Left kidney (tissue), 2 donors: ENCODE measurements around the gene IL4. TPM values are rescaled to one million over a fixed set of nuclear protein-coding genes. Genes with fewer than 3 reads are reported as not detected.

ENCODE experiments used
- DNase-seq: peaks from one replicate; pipeline ENCODE4 v3.0.0-alpha.2; 2013
- polyA plus RNA-seq: library from polyadenylated mRNA; unstranded; fragments of 120-200 nt; gene quantifications from one replicate; pipeline ENCODE4 v1.2.1, GENCODE V29; 2013; ENCODE audit not compliant: insufficient read length

IL4 gene
- polyA plus RNA-seq, 1 donor = 0.57 TPM

DNA sequence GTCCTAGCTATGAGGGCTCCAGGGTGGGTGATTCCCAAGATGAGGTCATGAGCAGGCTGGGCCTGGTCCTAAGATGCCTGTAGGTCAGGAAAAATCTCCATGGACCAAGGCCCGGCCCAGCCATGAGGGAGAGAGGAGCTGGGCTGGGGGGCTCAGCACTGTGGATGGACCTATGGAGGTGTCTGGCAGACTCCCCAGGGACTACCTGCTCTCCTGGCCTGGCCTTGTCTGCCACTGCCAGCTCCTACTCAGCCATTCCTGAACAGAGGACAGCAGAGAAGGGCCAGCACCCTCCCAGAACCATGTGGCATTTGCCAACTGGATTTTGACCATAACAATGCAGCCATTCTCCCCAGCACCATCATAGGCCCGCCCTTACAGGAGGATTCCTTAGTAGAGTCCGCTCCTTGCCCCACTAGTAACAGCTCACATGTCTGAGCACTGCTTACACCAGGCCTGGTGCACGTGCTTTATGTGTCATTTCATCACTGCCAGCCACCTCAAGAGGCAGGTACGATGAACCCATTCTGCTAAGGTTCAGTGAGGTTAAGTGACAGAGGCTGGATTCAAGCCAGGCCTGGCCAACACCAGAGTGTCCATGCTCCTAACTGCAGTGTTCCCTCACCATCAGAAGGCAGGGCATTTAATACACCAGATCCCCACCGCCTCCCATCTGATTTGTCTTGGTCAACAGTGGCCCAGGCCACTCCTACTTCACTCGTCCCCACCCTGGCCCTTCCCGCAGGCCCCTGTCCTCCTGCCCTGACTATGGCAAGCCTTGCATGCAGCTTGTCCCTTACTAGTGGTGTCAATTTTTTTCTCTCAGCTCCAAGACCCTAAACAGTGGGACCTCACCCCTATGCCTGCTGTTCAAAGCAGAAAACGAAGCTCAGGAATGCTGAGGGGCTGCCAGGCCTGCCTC lies 15.1 kb upstream of the IL4 start:
- no peak for DNase-seq

DNA sequence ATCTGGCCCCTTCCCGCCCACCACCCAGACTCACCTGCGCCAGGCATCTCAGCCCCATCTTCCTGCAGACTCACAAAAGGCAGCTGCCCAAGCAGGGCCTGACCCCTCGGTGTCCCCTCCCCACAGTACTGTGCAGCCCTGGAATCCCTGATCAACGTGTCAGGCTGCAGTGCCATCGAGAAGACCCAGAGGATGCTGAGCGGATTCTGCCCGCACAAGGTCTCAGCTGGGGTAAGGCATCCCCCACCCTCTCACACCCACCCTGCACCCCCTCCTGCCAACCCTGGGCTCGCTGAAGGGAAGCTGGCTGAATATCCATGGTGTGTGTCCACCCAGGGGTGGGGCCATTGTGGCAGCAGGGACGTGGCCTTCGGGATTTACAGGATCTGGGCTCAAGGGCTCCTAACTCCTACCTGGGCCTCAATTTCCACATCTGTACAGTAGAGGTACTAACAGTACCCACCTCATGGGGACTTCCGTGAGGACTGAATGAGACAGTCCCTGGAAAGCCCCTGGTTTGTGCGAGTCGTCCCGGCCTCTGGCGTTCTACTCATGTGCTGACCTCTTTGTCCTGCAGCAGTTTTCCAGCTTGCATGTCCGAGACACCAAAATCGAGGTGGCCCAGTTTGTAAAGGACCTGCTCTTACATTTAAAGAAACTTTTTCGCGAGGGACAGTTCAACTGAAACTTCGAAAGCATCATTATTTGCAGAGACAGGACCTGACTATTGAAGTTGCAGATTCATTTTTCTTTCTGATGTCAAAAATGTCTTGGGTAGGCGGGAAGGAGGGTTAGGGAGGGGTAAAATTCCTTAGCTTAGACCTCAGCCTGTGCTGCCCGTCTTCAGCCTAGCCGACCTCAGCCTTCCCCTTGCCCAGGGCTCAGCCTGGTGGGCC lies 13.9 kb upstream of the IL4 start:
- no peak for DNase-seq

DNA sequence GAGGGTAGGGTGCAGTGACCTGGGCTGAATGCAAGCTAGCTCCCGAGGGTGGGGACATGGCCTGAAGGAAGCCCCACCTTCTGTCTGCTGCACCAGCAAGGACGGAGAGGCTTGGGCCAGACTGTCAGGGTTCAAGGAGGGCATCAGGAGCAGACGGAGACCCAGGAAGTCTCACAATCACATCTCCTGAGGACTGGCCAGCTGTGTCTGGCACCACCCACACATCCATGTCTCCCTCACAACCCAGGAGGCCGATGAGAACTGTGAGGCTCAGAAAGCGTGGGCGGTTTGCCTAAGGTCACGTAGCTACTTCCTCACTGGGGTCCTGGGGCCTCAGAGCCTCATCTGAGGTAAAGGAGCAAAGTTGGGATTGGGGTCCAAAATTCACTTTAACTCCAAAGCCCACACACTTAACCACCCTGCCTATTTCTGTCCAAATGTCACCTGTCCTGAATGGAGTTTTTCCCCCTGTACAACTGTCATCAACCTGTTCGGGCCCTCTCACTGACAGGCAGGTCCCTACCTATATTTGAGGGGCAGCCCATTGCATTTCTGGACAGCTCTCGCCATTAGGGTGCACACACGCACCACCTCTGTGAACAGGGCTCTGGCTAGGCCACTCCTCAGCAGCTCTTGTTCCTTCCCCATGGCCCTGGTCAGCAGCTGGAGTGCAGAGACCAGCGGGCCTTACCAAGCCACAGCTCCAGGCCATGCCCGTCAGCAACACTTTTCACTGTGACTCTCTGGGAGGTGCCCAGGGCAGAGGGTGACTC lies 12.4 kb upstream of the IL4 start:
- no peak for DNase-seq

DNA sequence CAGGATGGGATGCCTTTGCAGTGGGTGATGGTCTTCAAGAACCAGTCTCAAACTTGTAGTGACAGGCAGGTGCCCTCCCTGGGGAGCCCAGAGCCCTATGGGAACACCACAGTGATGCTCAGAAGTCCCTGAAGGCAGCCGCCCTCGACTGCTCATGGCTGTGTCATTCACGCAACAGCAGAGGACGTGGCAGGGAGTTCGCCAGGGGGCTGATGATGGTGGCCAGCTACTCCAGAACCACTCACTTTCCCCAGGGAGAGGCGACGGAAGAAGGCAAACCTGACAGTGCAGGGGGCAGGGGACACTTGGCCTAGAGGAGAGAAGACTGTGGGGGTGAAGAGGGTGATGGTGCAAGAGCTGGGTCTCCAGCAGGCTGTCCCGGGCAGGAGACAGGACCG lies 11.8 kb upstream of the IL4 start:
- DNase-seq = no peak

DNA sequence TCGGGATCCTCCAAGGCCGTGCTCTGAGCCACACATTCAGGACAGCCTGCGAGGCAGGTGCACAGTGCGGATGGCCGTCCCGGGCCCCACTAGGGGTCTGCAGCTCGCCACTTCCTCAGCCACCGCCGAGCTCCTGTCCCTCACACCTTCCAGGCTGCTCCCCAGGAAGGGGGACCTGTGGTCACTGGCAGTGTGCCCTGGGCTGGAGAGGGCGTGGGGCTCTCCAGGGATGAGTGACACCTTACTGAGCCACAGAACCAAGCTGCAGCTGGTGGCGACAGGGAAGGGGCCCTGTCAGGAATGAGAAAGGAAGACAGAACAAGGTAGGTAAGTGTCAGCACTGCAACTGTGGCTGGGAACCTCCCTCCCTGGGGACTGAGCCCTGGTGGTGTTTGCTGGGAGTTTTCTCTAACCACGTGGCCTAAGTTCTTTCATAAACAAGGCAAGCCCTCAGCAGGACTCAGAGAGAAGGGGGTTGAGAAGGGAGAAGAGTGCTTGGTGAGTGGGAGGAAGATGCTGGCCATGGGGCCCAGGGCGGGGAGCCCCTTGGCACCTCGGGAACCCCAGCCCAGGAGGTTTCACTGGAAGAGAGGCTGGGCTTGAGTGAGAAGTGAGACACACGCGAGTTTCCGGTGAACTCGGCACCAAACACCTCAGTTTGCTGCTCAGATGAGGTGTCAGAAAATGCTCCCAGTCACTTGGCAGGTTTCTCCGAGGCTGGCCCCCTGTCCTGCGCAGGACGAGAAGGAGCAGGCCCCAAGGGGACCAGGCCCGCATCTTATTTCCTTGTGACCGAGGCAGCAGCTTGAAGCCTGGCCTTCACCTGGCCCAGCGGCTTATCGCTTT lies 10.6 kb upstream of the IL4 start:
- DNase-seq = no peak

DNA sequence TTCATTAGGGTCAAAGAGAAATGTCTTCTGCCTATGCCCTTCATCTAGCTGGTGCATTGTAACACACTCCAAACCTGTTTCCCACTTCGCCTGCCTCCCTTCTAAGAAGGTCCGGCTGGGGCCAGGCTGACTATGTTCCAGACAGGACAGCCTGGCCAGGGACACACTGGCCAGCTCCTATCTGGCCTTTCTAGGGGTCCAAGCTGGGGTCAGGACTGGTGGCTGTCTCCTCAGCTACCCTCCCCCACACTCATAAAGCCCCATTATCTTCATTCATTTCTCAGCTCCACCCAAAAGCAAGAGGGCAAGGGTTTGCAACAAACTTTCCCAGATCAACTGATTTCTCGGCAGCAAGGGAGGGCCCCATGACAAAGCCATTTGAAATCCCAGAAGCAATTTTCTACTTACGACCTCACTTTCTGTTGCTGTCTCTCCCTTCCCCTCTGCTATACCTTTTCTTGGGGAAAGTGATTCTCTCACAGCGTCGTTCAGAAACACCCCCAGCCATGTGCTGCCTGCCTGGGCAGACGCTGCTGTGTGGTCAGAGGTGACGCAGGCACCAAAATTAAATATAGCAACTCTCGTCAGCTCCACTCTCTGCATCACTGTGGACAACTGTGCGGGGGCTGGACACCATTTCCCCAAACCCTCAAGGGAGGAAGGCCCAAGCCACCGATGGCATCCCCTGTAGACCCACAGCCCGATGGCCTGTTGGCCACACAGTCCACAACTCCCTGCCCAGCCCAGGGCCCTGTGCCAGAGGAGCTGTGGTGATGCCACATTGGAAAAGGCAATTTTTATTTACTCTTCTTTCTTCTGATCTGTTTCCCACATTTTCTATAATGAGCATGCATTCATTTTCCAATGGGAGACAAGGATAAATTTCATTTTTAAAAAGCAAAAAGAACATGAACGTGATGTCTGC lies 9.8 kb upstream of the IL4 start:
- no peak for DNase-seq

DNA sequence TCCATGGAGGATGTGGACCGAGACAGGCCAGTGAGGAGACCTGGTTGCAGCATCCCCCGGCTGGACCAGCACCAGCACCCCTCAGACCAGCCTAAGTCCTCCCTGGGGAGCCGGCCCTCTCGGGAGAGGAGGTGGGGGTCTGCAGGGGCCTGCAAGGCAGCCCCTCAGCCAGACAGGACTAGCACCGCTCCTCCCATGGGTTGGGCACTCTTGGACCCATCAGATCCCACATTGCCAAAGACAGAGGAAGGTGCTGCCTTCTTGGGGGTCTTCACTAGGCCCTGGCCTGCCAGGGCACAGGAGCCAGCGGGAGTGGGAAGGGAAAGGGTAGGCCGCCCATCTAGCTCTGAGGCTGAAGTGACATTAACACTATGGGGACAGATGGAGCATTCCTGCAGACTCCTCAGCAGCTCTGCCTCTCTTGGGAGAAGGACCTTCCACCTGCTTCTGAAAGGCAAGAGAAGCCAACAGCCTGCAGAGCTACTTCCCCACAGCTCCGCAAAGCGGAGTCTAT lies 9.0 kb upstream of the IL4 start:
- no peak for DNase-seq

DNA sequence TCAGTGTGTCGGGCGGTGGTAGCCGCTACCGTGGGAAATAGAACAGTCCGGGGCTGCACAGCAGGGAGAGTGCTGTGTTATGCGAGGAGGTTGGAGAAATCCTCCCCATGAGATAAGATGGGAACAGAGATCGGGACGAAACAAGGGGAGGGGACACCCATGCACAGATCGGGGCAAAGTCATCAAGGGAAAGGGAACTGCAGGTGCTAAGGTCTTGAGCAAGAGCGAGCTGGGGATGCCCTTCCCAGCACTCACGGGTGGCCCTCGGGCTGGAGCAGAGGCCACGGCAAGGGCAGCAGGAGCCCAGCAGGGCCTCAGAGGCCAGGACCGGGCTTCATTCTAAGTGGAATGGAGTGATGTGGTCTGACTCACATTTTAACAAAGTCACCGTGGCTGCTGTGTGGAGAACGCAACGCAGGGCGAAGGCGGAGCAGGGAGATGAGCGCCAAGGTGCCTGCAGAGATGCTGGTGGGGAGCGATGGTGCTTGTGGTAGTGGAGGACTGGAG lies 8.2 kb upstream of the IL4 start:
- DNase-seq = no peak

DNA sequence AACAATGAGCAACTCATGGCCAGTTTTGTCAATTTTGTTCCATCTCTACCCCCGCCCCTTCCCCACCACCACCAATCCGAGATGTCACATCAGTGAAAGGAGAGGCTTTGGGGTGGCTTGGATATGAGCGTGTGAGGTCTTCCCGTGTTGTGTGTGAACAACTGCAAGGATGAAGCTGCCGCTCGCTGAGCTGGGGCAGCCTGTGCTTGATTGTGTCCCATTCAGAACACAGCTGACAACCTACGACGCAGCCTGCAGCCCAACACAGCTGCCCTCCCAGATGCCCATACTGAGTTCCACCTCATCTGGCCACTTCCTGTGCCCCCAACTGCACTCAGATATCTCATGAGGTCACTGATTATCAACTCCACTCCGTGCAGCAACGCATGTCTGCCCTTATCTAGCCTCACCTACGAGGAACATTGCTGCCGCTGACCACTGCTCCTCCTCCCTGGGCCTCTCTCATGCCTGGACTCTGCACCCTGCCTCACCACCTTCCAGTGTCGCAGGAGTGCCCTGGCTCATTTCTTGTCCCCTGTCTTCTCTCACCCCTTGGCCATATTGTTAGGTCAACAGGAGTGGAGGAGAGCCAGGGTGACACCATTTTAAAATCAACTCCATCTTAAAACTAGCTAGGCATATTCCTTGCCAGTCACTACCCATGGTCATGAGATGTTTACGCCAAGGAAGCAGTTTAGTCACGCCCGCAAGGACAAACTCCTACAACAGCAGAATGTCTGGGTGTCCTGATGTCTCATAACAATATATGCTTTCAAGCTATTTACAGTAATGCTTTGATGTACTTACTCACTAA lies 7.3 kb upstream of the IL4 start:
- no peak for DNase-seq

DNA sequence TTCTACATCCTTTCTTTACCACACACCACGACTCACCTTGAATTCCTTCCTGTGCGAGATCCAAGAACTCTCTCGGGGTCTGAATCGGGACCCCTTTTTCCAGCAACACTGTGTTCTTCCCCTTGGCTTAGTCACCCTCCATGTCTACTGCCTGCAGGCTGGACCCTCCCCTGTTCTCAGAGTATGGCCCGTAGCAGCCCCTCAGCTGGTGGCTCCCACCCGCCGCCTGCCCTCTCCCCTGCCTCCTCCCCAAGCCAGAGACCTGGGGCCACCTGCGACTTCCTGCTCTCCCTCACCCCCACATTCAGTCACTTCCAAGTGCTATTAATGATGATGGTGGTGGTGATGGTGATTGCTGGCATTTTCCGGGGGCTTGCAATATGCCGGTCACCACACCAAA lies 6.5 kb upstream of the IL4 start:
- DNase-seq = no peak

DNA sequence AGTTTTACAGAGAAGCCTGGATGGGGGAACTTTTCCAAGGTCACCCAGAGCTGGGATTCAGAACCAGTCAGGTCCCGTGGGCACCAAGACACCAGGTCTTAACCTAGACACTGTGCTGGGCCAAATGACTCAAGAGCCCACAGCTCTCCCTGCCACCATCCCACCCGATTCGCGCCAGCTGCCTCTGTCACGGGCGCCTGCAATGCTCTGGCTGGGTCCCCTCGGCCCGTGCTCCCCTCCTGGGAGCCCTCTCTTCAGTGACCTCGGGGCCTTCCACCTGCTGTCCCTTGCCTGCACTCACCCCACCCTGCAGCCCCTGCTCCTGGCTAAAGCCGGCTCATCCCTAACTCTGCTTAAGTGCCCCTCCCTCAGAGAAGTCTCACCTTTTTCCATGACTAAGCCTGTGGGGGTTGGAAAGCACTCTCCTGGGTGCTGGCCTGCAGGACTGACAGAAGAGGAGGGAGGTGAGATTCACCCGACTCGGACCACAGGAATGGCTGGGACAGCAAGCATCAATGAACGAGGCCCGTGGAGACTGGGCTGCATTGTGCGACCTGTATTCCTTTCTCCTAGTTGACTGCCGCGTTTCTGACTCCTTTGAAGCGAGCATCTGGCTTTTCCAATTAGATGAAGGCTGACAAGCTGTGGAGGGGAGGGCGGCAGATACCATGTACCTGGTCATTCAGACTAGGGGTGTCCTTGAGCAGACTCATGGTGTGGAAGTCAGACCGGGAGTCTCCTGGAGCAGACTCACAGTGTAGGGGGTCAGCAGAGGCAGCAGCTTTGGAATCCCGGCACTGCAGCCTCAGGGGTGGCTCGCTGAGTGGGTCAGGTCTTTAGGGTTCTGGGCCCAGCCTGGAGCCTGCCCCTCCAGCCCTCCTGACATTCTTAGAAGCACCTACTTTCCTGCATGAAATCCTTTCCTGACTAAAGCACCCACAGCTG lies 5.8 kb upstream of the IL4 start:
- no peak for DNase-seq

DNA sequence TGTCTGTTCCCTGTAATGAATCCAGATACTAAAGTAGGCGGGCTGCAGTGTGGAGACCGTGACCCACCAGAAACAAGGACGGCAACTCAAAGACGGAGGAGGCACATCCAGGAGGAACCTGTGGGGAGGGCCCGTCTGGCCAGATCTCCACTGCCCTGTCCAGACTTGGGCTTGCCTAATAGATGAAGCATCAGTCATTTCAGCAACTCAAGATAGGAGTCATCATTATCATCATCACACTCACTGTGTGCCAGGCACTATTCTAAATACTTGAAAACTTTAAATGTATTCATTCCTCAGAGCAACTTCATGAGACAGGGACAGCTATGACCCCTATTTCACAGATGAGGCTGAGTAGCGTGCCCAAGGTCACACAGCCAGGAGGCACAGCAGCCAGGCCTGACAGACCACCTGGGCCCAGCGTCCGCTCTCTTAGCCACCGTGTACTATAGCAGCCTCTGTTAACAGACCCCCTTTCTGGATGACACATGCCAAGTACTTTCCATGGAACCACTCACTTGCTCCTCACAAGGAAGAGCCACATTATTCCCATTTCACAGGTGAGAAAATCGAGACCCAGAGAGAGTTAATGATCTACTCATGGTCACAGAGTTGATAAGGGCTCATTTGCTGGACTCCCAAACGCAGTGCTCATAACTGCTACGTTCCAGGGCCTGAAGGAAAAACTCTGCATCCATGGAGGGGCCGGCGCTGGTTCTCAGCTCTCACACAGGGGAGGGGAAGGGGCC lies 4.9 kb upstream of the IL4 start:
- DNase-seq = no peak

DNA sequence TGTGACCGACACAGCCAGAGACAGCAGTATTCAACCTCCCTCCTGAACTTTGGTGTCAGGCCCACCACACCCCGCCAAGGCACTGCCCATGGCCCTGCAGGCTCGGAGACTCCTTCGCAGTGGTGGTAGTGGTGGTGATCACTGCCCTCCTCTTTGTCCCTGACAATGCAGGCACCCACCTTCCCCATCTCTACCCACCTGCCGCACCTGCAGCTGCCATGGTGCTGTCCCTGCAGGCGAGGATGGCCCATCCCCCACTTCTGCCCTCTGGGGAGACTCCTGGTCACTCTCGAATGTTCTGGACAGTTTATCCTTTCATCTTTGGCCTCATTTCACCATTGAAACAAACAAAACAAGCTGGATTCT lies 4.4 kb upstream of the IL4 start:
- no peak for DNase-seq

DNA sequence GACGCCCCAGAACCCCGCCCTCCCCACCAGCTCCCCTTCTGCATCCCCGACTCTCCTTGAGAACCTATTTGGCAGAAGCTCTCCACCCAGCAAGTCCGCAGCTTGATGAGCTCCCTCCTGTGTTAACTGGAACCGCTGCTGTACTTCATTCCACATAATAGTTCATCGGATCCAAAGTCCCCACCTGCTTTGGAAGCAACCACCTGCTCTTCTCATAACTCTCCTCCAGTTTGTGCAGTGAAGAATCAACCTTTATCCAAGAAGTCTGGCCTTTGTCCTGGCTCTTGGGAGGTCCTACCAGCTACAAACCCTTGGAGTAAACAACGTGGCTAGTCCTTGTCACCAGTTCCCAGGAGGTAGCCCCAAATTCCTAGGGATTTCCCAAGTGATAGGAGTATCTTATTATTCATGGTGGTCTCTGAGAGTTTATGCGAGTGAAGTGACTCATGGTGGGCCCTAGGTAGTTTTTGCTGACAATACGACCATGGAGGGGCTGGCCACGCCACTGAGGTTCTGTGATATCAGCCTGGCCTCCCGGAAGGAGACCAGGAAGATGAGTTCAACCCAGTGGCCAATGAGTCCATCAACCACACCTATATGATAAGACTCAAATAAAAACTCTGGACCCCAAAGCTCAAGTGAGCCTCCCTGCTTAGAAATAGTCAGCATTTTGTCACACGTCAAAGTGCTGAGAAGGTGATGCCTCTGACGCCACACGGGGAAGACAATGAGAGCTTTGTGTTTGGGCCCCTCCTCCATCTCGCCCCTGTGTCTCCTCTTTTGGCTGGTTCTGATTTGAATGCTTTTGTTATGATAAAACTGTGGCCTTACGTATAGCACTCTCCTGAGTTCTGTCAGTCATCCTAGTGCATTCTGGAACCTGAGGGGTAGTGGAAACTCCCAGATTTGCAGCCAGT lies 3.6 kb upstream of the IL4 start:
- no peak for DNase-seq

DNA sequence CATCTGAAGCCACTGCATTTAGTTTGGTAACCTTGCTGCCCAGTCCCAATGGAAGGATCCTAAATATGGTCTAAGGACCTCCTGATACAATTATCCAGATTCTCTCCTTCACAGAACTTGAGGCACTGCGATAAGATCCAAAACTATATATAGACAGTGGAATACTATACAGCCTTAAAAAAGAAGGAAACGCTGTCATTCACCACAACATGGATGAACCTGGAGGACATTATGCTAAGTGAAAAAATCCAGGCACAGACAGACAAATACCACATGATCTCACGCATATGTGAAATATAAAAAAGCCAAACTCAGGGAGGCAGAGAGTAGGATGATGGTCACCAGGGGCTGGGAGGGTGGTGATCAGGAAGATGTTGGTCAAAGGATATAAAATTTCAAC lies 2.8 kb upstream of the IL4 start:
- no peak for DNase-seq

DNA sequence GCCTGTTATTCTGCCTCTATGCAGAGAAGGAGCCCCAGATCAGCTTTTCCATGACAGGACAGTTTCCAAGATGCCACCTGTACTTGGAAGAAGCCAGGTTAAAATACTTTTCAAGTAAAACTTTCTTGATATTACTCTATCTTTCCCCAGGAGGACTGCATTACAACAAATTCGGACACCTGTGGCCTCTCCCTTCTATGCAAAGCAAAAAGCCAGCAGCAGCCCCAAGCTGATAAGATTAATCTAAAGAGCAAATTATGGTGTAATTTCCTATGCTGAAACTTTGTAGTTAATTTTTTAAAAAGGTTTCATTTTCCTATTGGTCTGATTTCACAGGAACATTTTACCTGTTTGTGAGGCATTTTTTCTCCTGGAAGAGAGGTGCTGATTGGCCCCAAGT lies 301 bp upstream of the IL4 start:
- no peak for DNase-seq
